ENCODE measurements around the gene GRPEL1. TPM values are rescaled to one million over a fixed set of nuclear protein-coding genes. Genes with fewer than 3 reads are reported as not detected.
A peak's percentile ranks its signal among the peaks of the same experiment; 100 is the strongest.

Gene GRPEL1
- polyA plus RNA-seq, 5 donors = 26.8 to 31.2 (median 28.1) TPM

DNA sequence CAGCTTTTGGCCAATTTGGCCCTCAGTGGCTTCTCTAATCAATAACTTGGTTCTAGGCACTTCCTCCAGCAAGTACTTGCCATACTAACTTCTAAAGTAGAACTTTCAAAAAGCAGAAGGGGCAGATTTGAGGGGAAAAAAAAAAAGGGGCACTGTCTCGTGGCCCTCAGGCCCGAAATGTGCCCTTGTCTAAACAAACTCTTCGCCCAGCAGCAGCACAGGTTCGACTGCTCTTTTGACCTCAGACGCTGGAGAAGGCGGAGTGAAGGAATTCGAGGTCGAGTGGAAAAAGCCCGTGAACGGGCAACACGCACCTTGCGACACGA, 775 bp downstream of the GRPEL1 start:
- DNase-seq = no peak

DNA sequence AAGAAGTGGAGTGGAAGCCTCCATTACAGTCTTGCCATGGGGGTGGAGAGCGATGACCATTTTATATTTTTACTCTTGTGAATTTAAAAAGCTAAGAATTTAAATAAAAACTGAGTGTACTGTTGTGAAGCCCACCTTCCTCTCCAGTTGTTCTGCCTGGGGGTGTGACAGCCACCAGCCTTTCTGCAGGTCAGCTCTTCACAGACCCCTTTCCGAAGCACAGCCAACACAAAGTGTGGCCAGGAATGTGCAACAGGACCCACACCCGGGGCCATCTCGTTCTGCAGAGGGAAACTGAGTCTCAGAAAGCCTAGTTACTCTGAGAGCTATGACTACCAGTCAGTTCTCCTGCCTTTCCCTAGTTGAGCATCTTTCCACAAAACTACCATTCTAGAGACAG, 1.4 kb downstream of the GRPEL1 start:
- DNase-seq = no peak

GRCh38 chr4:7066006-7066405, 1.9 kb downstream of the GRPEL1 start:
- no peak for DNase-seq

- no peak for DNase-seq
Measured at GRCh38 chr4:7063362-7063761, 4.5 kb downstream of the GRPEL1 start.

- DNase-seq = no peak
Measured at GRCh38 chr4:7062816-7063215, 5.0 kb downstream of the GRPEL1 start.

GRCh38 chr4:7061815-7062214, 6.0 kb downstream of the GRPEL1 start:
- DNase-seq = no peak

DNA sequence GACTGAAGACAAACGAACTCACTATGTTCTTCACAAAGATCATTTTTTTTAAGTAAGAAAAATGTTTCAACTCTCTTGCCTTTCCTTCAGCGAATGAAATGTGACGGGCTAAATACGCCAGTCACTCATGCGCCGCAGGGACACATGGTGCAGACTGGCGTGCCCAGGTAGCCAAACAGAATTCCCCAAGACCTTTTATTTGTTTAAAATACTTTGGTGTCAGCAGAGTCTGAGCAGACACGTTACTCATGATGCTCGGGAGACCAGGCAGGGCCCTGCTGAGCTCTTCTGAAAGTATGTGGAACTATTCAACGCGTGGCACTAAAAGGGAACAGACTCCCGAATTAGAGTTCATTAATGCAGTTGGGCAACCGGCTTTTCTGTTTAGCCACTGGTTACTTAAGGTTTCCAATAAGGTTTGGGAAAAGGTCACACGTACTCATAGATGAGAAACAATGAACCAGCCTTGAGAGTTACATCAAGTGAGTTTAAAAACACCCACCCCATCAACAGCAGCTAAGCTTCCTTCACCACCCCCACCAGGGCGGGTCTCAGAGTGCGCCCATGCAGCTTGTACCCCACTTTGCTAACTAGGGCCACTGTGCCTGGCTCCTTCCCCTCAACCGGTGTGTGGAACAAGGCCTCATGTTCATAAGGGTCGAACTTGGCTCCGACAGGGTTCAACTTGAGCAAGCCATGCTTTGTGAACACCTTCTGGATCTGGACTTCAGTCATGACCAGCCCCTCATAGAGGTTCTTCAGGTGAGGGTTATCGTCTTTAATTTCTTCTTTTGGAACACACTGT, 7.3 kb downstream of the GRPEL1 start:
- no peak for DNase-seq

- DNase-seq = no peak
Measured at GRCh38 chr4:7059662-7060061, 8.2 kb downstream of the GRPEL1 start.

DNA sequence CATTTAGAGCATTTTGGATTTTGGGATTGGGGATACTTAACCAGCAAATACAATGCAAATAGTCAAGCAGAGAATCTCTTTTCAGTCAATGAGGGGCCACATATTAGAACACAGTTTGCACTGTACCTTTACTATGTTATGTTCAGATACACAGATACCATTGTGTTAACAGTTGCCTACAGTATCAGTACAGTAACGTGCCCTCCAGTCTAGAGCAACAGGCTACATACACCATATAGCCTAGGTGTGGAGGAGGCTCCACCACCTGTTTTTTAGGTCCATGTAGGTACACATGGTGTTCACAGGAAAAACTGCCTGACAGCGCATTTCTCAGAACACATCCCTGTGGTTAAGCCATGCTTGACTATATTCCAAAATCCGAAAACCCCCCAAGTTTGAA, 9.1 kb downstream of the GRPEL1 start:
- no peak for DNase-seq

DNA sequence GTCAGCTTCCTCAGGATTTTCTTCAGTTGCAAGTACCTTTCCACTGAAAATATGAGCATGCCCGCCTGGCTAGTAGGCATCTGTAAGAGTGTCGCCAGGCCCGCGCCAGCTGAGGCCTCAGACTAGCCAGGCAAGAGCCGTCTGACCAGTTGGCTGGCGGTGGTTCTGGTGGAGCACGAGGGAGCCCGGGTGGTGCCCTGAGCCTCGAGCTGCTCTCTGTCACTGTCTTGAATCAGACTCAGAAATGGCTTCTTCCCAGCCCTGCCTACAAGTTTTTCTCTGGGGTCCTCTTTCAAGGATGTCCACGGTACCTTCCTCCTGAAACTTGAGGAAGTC, 11.9 kb downstream of the GRPEL1 start:
- no peak for DNase-seq

DNA sequence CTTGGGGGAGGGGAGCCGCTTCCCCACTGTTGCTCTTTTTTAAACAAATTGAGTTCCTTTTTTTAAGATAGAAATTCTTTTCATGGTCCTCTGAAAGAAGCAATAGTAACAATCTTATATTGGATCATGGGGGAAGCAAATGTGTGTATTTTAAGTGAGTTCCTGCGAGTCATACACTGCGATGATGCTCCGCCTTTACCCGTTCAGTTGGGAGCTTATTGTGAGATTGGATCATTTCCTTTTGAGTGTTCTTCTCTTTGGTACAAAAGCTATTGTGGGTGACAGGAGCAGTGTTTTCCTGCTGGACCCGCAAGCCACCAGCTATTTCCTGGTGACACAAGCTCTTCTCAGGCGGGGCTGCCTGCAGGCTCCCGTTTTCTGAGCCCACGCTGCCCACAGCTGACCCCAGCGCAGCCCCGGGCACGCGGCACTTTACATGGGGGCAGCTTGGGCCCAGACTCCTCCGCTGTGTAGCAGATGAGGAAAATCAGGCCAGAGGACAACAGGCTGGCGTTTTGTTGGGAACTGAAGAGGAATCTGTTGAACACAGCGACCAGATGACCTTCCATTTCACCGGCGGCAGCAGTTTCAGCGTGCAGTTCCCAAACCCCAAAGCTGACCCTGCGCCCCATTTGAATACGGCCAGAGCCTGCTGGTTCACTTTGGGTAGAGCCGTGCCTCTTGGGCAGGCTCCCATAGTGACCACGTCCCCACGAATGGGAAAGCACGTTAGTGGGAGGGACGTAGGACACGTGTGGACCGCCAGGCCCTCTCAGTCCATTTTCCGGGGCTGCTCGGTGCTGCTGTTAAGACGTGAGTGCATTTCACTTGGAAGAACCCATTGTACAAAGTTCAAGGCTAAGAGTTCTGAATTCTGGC, 12.5 kb downstream of the GRPEL1 start:
- DNase-seq = no peak

DNA sequence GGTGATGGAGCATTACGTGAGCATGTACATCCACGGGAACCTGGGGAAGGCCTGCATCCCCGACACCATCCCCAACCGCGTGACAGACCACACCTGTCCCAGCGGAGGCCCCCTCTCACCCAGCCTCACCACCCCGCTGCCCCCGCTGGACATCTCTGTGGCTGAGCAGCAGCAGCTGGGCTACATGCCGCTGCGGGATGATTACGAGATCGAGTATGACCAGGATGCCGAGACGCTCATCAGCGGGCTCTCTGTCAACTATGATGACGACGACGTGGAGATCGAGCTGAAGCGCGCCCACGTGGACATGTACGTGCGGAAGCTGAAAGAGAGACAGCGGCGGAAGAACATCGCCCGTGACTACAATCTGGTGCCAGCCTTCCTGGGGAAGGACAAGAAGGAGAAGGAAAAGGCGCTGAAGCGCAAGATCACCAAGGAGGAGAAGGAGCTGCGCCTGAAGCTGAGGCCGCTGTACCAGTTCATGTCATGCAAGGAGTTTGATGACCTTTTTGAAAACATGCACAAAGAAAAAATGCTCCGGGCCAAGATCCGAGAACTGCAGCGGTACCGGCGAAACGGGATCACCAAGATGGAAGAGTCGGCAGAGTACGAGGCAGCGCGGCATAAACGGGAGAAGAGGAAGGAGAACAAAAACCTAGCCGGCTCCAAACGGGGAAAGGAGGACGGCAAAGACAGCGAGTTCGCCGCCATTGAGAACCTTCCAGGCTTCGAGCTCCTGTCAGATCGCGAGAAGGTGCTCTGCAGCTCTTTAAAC, 13.6 kb downstream of the GRPEL1 start:
- DNase-seq = no peak

GRCh38 chr4:7052923-7053715, 14.7 kb downstream of the GRPEL1 start:
- DNase-seq = peak in 1 of 2 donors; percentile 36

DNA sequence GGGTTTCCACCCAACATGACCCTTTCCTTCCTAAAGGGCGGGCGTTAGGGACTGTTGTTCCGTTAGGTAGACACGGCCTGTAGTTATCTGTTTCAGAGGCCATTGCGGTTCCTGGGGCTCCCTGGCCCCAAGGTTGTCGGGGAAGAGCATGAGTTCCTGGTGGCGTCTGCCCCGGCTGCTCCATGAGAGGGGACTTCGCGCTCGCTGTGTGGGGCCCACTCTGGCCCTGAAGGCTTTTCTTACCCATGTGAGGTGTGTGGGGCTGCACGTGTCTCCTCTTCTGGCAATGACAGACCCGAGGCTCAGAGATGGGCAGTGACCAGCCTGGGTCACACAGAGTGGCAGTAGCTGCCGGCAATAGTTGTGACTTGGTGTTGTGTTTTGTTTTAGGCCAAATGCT, 15.6 kb downstream of the GRPEL1 start:
- no peak for DNase-seq

- no peak for DNase-seq
Measured at GRCh38 chr4:7051905-7052304, 16.0 kb downstream of the GRPEL1 start.

GRCh38 chr4:7051144-7051495, 16.7 kb downstream of the GRPEL1 start:
- DNase-seq = no peak

- no peak for DNase-seq
Measured at GRCh38 chr4:7050481-7051143, 17.3 kb downstream of the GRPEL1 start.

DNA sequence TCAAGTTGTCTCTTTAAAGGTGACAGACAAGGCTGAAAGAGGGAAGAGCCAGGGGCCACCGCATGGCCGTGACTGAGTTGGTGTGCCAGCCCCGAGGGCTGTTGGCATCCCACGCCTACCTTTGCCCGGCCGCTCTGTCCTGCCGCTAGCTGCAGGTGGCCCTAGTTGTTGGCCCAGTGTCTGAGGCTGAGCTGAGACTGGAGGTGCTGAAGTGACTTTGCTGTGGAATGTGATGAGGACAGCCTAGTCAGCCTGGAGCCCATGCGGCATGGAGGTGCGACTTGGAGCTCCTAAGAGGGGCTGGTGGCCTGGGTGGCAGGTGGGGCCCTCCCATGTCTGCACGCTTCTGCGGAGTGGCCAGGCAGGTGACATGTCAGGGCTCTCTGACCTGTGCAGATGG, 18.1 kb downstream of the GRPEL1 start:
- no peak for DNase-seq

- DNase-seq = no peak
Measured at GRCh38 chr4:7049295-7049694, 18.6 kb downstream of the GRPEL1 start.

GRCh38 chr4:7048642-7049041, 19.2 kb downstream of the GRPEL1 start:
- DNase-seq = no peak

GRCh38 chr4:7046971-7047370, 20.9 kb downstream of the GRPEL1 start:
- DNase-seq = no peak
